SH-SY5Y (cell line): ENCODE results near the gene LAMTOR2.

Experiments
- GATA2 ChIP-seq: IDR thresholded peaks from 2 replicates; pipeline ENCODE4 v1.6.1; 2011; ENCODE audit warnings: mild to moderate bottlenecking, low read depth, low read length
- GATA3 ChIP-seq: IDR thresholded peaks from 2 replicates; pipeline ENCODE4 v1.6.1; 2011; ENCODE audit warnings: low read depth, mild to moderate bottlenecking, low read length, moderate library complexity

GRCh38 chr1:156091610-156092009, 37.0 kb downstream of the LAMTOR2 start:
- TF ChIP-seq GATA3 (no peak), GATA2 (no peak)
